ENCODE data around the gene PSMA2.

PSMA2 gene

DNA sequence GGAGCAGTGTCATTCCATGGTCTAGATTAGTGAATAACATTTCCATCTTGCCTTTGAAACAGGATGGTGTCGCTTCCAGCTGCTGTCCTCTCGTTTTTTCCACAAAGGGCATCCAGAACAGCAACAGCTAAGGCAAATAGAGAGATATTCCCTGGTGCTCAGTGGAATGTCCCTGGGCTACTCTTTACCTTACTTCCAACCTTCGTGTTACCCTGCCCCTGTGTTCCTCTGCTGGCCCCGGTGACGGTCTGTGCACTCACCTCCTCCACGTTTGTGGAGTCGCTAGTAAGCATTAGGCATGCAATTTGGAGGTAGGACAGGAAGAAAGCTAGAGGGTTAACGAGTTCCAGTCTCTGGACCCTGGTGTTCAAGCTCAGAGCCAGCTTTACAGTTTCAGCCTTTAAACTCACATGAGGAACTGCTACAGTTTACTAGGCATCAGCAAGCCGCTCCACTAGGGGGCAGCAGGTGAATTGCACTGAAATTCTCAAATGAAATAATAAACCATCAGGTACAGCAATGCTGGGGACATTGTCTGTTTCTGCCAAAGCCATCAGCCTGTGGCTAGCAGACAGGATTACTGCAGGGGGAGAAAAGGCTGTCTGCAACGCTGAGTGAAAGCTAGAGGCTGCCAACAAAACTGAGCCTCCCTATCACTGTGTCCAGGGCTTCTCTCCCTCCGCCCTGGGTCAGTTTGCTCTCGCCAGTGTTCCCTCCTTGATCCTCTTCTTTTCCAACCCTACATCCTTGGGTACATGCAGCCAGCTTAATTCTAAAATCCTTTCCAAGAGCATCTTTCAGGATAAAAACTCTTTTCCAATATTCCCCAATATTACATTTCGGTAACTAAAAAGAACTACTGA lies 9.2 kb upstream of the PSMA2 start:
- DNase-seq (ENCODE audit: low read depth) = peak; percentile 56

DNA sequence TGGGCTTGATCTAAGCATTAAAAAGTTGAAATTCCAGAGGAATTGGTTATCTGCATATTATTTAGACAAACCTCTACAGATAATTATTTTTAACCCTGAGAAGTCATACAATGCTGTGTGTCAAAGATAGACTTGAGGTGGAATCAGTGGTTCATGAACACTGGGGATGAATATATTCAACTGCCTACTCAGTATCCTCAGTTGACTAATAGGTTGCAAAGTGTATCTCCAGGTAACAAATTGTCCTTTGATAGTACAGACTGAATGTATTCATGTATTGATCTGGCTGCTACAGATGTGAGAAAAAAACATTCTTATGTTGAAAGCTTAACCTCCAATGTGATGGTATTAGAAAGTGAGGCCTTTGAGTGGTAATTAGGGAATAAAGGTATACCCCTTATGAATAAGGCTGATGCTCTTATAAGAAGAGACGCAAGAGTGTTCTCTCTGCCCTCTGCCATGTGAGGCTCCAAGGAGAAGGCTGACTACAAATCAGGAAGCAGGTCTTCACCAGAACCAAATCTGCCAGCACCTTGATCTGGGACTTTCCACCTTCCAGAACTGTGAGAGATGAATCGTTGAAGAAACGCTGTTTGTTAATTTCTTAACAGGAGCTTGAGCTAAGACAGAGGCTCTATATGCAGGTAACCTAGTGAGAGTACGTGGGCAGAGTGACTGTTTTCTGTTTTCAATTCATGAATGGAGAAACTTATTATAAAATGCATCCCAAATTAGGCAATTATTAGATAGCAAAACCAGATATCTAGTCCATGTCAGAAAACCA lies 7.7 kb upstream of the PSMA2 start:
- no peak for DNase-seq (ENCODE audit: low read depth)

DNA sequence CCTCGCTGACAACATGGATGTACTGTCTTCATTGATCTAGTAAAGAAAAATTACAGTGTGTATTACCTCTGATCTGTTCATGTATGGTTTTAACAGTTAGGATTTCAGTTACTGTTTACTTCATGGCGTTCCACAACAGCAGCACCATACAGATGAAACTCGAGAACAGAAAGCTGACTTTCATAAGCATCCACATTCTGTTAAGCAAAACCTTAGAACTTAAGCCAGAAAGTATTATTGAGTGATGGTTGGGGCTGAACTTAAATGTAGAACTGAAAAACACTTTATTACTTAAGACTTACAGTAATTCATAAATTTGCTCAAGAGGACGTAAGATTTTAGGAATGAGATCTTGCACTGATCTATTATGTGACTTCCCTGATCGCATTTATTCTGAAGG lies 3.9 kb upstream of the PSMA2 start:
- no peak for DNase-seq (ENCODE audit: low read depth)

DNA sequence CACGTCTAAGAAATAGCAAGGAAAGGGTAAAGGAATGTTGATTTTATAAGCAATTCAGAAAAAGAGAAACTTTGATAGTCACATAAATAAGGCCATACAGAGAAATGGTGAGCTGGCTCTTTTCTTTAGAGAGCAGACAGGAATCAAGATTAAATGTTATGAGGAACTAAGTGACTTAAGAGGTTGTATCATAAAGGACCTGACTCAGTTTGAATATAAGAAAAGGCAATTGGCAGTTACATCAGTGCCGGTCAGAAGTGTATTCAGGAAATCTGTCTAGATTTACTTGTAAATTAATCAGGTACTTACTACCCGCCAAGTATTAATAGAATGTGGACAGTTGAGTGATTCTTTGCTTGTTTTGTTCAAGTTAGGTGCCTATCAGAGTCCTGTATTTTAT lies 2.3 kb upstream of the PSMA2 start:
- DNase-seq (ENCODE audit: low read depth) = no peak

DNA sequence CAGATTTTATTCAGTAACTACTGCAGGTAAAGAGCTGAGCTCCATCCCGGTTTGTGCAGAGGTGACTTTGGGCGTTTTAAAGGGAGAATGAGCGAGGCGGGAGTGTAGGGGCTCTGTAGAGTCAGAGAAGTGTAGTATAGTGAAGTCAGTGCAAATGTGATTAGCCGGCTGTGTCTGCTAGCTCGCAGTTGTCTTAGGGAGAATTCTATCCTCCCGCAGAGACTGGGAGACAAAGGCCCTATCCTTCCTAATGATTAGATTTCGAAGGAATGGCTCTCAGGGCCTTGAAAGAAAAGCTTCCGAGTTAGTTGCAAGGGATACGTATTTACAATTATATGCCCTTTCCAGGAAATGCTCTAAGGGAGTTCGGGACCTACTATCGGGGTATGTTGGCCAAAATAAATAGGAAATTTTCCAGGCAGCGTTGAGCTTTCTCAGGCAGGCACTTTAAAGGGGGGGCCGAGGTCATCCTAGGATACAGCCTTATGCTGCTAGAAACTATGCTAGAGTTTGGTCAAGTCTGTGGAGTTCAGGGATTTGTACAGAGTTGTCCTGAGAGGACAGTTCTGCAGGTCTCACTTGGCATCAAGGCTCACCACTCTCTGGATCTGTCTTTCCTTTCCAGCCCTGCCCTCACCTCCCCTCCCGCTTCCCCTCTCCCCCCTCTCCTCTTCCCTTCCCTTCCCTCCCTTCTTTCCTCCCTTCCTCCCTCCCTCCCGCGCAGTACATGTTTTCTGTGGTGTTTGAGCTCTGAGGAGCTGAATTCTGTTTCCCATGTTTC lies 1.0 kb upstream of the PSMA2 start:
- DNase-seq (ENCODE audit: low read depth) = no peak

DNA sequence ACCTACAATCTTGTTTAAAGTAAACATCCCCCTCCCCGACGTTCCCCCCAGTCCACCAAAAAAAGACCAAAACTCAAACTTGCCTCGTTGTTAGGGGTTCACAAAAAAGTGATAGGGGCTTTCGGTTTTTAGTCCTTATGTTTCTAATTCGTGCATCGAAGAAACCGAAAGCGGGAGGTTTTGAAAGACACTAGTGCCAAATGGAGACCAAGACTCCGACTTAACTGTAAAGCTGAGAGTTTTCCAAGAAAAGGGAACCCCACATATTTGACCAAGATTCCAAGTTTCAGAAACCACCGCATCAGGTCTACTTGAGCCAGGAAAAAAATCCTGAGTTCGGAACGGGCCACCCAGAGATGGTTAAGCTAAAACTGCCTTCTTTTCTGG lies 534 bp downstream of the PSMA2 start:
- no peak for DNase-seq (ENCODE audit: low read depth)

DNA sequence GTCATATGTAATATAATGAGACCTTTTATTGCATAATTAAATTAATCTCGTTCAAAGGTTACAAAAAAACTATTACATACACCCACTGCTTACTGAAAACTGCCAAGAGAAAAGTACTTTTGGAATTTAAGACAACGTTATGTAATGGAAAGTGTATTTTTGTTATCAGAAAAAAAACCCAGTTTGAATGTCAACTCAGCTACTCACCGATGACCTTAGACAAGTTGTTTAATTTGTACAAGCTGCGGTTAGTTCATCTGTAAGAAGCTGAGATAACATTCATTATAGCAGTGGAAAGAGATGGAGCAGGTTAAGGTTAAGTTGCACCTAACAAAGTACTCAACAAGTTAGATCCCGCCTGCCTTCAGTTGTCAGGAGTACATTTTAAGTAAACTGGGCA lies 1.1 kb downstream of the PSMA2 start:
- DNase-seq (ENCODE audit: low read depth) = no peak

DNA sequence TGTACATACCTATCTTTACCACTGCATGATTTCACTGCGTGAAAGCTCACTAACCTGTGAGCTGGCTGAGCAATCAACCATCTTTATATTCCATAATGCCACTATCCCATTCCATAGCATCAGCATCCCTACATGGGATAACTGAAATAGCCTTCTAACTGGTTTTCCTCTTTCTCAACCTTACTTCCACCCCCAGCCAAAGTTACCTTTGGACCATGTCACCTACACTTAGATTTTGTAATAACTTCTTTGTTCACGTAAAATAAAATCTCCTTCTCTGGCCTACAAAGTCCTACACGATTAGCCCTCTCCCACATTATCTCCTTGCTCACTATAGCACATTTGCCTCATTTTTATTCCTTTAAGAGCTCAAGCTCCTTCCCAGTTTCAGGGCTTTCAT lies 2.5 kb downstream of the PSMA2 start:
- no peak for DNase-seq (ENCODE audit: low read depth)

DNA sequence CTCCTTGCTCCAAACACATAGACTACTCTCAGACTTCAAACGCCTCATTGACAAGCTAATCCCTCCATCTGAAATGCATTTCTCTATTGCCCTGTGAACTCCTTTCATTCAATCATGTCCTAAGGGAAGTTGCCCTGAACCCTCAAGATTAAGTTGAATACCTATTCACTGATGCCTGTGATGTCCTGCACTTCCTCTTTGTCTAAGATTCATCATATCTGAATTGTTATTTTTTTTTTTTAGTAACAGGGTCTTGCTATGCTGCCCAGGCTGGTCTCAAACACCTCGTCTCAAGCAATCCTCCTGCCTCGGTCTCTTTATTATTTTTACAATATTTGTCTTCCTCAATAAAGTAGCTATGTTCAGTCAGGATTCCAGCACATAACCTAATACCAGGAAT lies 3.2 kb downstream of the PSMA2 start:
- no peak for DNase-seq (ENCODE audit: low read depth)

DNA sequence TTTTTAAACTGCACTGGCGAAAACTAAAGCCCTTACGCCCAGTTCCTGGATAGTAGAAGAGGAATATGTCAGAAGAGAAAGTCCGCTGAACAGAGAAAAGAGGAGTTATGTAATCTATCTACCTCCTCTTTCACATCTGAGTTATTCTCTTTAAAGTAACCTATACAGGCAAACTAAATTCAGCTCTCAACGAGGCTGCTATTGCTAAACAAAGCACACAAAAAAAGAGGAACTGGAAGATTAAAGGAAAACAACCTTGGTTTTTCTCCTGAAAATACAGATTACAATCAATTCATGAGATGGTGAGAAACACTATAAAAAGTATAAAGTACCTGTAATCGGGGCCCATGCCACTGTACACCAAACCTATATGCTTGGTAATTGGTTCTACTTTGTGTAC lies 5.8 kb downstream of the PSMA2 start:
- DNase-seq (ENCODE audit: low read depth) = no peak

DNA sequence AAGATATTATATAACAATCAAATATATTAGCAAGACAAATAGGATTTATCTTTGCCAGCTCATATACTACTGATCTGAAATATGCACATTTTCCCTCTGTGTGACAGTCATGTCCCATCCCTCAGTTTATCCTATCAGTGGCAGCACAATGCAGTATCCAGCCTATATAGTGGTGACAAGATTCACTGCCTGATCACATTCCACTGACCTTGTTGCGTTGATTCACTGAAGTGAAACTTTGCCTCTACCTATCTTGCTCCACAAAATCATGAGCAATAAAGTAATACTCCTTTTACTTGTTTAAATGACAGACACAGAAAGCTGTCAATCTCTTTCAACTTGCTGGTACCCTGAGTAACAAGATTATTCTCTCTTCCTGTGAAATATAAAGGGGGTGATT lies 6.3 kb downstream of the PSMA2 start:
- DNase-seq (ENCODE audit: low read depth) = no peak

DNA sequence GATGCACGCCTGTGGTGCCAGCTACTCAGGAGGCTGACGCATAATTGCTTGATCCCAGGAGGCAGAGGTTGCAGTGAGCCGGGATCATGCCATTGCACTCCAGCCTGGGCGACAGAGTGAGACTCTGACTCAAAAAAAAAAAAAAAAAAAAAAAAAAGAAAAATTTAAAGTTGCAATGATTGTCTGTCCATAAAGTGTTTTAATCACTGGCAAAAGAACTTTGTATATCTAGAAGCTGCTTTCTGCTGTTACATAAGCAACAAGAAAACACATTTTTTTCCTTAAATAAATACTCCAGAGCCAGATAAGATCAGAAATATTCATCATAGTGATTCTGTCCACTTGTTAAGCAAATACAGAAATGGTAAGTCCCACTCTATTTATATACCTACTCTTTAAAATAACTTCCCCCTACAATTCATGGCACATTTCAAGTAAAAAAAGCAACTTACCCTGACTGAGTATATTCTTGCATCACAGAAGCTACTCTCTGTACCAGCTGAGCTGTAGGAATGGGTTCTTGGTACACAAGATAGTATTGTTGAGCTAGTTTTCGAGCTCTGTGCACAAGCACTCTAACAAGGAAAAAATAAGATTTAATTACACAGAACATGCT lies 7.6 kb downstream of the PSMA2 start:
- DNase-seq (ENCODE audit: low read depth) = no peak

DNA sequence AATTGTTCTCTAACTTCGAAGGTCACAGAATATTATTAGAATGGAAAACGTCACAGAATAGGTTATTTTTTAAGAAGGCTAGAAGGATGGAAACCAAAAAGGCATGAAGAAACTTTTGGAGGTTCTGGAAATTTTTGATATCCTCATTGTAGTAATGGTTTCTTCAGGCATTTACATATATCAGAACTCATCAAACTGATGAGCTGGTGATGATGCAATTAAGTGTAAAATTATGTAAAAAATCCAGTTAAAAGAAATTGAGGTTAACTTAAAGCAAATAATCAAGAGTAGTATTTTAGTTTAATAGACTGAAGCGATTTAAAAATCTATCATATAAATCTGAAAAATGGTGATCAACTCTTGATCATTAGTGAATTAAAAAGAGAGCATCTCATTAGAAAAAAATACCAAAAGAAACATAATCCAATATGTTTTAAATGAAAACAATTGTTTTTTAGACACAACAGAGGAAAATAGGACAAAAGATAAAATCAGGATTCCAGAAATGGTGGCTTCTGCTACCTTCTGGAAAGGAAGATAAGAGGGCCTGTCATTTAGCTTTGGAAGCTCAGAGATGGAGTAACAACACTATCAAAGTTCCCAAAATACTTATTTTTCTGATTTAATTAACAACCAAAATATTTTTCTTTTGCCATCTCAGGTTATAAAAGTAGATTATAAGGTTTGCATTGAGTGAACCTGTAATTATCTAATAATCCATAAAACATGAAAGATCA lies 9.8 kb downstream of the PSMA2 start:
- no peak for DNase-seq (ENCODE audit: low read depth)

DNA sequence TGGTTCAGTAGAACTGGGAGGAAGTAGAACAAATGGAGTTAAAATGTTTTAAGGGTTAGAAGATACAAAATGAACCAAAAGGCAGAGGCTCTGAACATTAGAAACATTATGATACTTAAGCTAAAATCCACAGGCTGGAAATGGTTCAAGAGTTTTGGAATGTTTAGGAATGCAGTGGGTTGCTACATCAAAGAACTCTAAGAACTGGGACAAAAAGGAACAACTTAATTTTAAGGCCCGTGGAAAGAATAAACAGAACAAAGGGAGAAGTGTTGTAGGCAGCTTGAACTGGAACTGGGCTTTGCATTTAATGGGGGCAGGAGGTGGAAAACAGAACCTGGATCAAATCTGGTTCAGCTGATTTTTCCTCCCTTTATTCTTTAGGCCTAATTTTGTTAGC lies 16.6 kb downstream of the PSMA2 start:
- no peak for DNase-seq (ENCODE audit: low read depth)

DNA sequence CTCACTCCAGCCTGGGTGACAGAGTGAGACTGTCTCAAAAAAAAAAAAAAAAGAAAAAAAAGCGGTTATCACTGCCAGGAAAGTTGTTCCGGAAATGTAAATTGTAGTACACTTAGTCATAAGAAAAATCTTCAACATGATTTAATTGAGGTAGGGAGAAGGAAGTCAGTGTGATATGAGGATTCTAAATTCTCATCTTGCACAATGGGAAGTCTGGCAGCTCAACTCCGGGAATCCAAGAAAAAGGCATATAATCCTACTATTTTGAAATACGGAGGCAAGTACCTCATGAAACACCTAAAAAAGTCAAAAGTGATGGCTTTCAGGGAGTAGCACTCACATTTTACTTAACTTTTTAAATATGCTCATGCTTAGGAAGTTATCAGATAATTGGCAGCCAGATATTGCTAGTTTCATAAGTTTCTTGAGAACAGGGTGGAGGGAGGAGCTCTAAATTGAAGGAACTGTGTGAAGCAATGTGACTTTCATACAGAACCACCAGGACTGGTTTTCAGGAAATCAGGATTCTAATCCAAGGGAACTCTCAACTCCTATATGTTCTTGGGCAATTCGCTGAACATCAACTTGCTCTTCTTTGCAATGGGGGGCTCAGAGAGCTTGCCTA lies 17.4 kb downstream of the PSMA2 start:
- no peak for DNase-seq (ENCODE audit: low read depth)

DNA sequence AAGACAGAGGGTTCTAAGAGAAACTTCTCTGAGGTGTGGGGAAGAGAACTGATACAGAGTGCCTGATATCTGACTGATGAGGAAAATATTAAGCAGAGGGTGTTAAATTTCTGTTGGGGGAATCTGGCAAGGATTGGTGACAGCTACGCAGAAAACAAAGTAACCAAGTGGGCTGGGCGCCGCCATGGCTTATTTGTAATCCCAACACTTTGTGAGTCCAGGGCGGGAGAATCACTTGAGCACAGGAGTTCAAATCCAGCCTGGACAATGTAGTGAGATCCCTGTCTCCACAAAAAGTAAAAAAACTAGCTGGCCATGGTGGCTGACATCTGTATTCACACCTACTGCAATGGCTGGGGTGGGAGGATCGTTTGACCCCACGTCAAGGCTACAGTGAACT lies 18.0 kb downstream of the PSMA2 start:
- DNase-seq (ENCODE audit: low read depth) = no peak

DNA sequence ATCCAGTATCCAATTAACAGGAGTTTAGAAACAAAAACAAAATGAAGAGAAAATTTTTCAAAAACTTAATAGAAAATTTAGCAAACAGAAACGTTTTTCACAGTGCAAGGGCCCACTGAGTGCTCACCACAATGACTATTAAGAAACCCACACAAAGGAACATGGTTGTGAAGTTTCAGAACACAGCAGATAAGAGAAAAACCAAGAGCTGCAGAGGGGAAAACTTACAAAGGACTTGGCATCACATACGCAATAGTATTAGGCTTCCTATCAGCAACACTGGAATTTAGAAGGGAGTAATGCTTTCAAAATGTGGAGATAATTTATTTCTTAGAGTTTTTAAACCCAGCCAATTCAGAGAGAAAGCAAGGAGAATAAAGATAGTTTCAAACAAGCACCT lies 18.4 kb downstream of the PSMA2 start:
- DNase-seq (ENCODE audit: low read depth) = no peak

DNA sequence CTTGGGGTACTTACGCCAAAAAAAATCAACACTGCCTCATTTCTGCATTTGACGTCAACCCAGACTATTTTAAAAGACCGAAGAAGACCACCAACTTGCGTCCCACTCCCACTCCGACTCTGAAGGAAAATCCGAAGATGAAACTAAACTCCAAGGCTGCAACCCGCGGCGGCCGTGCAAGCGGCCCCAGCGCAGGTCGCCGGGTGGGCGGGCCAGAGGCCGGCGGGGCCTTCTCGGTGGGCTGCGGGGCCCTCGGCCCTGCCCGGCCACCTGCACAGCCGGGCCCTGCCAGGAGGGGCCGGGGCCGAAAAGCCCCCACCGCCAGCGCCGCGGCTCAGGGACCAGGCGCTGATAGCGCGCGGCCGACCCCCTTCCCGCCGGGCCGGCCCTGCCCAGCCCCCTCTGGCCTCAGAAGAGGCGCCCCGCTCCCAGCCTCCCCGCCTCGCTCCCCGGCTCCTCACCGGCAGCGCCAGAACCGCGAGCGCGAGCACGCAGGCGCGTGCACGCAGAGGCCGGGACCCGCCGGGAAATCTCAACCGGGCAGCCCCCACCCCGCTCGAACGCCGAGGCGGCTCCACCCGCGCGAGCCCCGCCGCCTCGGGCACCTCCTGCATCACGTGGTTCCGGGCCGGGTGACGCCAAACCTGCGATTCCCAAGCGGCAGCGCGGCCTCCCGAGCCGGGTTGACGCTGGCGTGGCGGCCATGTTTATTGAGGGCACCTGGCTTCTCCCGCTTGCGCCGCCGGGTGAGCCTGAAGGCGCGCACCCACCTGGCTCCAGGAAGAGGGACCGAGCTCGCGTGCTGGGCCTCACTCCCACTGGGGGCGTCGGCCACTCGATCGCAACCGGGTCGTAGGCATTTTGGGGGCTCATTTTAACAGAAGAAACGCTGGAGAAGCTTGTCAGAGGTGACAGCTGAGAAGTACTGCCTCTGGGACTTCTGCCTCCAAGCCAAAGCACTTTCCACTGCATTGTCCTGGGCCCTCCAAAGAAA lies 20.2 kb downstream of the PSMA2 start, which contains the start of gene C7orf25:
Gene C7orf25, minus strand, starts transcription at position 617 of the 994 bp plus-strand sequence. CDS start 1,170 bp downstream, outside the sequence.
- peak; percentile 89 for DNase-seq (ENCODE audit: low read depth)

DNA sequence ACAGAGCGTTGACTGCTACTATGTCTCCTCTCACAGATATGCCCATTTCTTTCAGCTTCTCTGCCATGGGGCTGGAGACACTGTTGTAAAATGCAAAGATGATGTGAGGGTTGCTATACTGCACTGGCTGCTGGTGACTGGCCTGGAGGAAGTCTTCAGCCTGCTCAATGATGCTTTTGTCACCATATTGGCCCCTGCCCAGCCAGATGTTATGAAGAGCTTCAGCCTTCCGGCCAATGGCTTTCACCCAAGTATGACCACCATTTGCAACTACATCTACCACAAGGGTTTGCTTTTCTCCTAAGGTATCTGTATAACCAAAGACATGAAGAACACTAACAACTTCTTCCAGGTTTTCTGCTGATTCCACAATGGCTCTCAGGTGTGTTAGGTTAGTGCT lies 21.7 kb downstream of the PSMA2 start:
- DNase-seq (ENCODE audit: low read depth) = no peak

DNA sequence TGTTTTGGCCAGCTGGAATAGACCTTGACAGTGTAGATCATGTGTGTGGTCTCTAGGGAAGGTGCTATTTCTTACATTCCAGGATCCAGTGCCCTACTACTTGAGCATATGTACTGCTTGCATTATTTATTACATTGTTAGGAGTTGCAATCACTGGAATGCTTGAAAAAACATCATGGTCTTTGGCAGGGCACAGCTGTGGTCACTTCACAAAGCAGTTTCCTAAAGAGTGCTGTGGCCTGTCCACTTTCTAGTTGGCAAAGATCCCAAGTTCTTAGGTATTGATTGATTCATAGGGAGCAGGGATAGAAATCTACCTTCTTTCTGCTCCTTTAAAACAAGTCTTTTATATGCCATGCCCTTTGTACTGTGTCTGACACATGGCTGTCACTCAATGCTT lies 24.7 kb downstream of the PSMA2 start:
- DNase-seq (ENCODE audit: low read depth) = no peak

All from activated gamma-delta T cell treated with anti-CD3 and anti-CD28 coated beads, Interleukin-2, amount 50 U/mL, for 16 hours (primary cell).